ENCODE results near the gene COL25A1. TPM values are rescaled to one million over a fixed set of nuclear protein-coding genes. Genes with fewer than 3 reads are reported as not detected.

Gene COL25A1
- total RNA-seq, 2 experiments from 2014 or later: not detected

DNA sequence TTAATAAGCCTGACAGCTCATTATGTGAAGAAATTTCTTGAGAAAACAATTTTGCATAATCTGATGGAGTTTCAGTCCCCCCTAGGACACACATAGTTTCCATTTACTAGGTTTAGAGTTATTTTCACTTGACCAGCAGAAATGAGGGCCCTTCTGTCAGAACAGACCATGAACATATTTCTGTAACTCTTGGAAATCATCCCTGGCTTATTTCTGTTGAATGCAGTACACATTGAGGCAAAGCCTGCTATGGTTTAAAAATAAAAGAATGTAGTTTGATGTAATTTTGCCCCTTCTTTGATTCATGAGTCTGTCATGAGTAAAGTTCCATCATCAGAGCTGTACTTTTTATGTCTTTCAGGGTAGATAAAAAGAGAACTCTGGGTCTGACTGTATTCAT, 435.0 kb downstream of the COL25A1 start:
- Mint-ChIP-seq H3K27me3 (ENCODE audit: low read depth) (no peaks in the 10 kb centered on the region), H3K4me3 (no peak overlapping the region), H3K36me3 (ENCODE audit: low read depth) (no peaks in the 10 kb centered on the region), H3K4me1 (ENCODE audit: low read depth) (no peaks in the 10 kb centered on the region), H3K27ac (no peak overlapping the region), H3K9me3 (ENCODE audit: insufficient read depth) (no peaks in the 10 kb centered on the region)
- DNase-seq (no peak), ATAC-seq (no peak)
- ChIA-PET CTCF (interaction anchor here (1.2 kb wide), 1 partner anchor 11 kb away, joined by 3 read pairs; no protein-coding TSS in a partner anchor), POLR2A (no interaction called here)

DNA sequence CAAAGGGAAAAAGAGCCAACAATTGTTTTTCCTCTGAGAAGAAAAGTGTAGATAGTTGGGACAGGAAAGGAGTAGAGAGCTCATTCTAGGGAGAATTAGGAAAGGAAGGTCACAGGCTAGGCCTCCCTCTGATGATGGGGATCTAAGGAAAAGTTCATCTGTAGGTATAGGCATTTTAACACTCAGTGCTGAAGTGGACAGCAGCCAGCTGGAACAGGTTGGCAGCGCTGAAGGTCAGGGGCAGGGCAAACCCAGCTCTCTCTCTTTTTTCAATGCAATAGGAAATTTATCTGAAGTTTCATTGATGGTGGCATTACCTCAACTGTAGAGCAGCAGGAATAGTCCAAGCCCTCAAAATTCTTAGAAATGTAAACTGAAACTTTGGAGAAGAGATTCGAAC, 441.1 kb downstream of the COL25A1 start:
- H3K27ac Mint-ChIP-seq: no peak overlapping the region
- ATAC-seq: no peak
- no peaks in the 10 kb centered on the region for H3K27me3 Mint-ChIP-seq (ENCODE audit: low read depth)
- ChIA-PET POLR2A (no interaction called here), CTCF (no interaction called here)
- peaks cover 4% of the 10 kb centered on the region for H3K4me1 Mint-ChIP-seq (ENCODE audit: low read depth)
- H3K4me3 Mint-ChIP-seq: no peak overlapping the region
- no peaks in the 10 kb centered on the region for H3K36me3 Mint-ChIP-seq (ENCODE audit: low read depth)
- no peak for DNase-seq
- no peaks in the 10 kb centered on the region for H3K9me3 Mint-ChIP-seq (ENCODE audit: insufficient read depth)

DNA sequence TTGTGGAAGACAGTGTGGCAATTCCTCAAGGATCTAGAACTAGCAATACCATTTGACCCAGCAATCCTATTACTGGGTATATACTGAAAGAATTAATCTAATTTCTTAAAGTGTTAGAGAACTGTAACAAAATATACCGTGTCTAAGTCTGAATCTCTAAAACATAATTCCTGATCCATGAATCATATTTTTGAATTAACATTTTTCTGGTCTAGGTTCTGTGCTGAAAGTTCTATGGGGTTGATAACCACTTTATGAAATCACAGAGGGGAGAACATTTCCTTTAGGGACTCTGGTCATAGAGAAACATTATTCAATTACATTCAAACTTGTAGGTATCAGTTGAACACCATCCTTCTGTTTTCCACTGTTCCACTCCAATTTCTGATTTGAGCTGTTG, 447.7 kb downstream of the COL25A1 start:
- no peak for ATAC-seq
- no peaks in the 10 kb centered on the region for H3K9me3 Mint-ChIP-seq (ENCODE audit: insufficient read depth)
- peaks cover 2% of the 10 kb centered on the region for H3K36me3 Mint-ChIP-seq (ENCODE audit: low read depth)
- no peak overlapping the region for H3K27ac Mint-ChIP-seq
- no peak overlapping the region for H3K4me3 Mint-ChIP-seq
- CTCF ChIA-PET: no interaction called here
- no peaks in the 10 kb centered on the region for H3K27me3 Mint-ChIP-seq (ENCODE audit: low read depth)
- DNase-seq: no peak
- POLR2A ChIA-PET: no interaction called here
- H3K4me1 Mint-ChIP-seq (ENCODE audit: low read depth): peaks cover 32% of the 10 kb centered on the region

DNA sequence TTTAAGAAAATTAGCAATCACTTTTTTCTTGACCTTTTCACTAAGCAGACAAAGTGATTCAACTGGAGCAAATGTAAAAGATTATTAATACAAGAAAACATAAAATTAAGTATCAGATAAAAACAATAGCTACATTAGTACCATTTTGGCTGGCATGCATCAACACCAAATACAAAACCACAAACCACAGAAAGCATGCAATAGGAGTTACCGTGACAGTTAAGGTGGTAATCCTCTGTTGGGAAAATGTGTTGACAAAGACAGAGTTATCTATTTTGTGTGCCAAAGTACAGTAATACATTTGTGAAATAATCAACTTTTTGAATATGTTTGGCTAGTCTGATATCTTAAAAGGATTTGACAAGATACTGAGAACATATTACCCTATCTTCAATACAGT, 449.8 kb downstream of the COL25A1 start:
- peaks cover 2% of the 10 kb centered on the region for H3K36me3 Mint-ChIP-seq (ENCODE audit: low read depth)
- H3K4me1 Mint-ChIP-seq (ENCODE audit: low read depth): peaks cover 36% of the 10 kb centered on the region
- no peaks in the 10 kb centered on the region for H3K9me3 Mint-ChIP-seq (ENCODE audit: insufficient read depth)
- H3K27me3 Mint-ChIP-seq (ENCODE audit: low read depth): no peaks in the 10 kb centered on the region
- no peak for DNase-seq
- ATAC-seq: no peak
- no peak overlapping the region for H3K4me3 Mint-ChIP-seq
- CTCF ChIA-PET: no interaction called here
- no peak overlapping the region for H3K27ac Mint-ChIP-seq
- POLR2A ChIA-PET: no interaction called here

DNA sequence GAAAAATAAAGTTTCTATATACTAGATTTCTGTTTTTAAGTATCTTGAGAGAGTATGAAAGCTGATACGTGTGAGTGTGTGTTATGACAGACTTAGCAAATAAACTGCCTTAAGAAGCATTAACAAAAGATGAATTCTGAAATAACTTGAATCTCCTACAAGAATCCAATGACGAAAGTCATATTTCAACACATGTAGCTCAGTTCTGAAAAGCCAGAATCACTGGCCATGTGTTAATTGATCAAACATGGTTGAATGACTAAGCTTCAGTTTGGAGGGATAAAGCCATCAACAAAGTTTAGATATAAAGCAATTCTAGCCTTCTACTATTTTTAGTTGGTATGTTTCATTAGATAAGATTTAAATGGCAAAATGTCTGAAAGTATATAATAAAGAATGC, 451.1 kb downstream of the COL25A1 start:
- no peaks in the 10 kb centered on the region for H3K27me3 Mint-ChIP-seq (ENCODE audit: low read depth)
- no peak overlapping the region for H3K27ac Mint-ChIP-seq
- POLR2A ChIA-PET: no interaction called here

DNA sequence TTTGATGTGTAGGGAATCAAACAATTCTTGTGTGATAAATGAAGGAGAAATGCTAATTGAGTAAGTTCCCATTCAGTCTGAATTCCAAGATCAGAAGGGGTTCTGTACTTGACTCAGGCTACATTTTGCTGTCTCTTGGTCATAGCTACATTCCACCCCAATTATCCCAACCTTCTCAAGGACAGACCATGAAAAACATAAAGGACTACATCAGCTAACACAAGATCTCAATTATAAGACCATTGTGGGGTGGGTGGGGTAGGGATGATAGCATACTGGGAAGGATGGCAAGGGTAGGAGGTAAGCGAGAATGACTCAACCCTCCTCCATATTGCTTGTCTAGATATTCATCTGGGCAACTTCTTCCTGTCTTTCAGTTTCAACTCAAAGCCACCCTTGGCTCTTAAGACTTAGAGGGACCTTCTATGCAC, 452.2 kb downstream of the COL25A1 start:
- H3K9me3 Mint-ChIP-seq (ENCODE audit: insufficient read depth): no peaks in the 10 kb centered on the region
- H3K4me1 Mint-ChIP-seq (ENCODE audit: low read depth): peaks cover 36% of the 10 kb centered on the region
- CTCF ChIA-PET: interaction anchor here (1.1 kb wide), 1 partner anchor 555 kb away, joined by 3 read pairs; no protein-coding TSS in a partner anchor
- H3K27ac Mint-ChIP-seq: peak overlapping the region; percentile 45
- no peak overlapping the region for H3K4me3 Mint-ChIP-seq
- DNase-seq (no peak), ATAC-seq (peak; percentile 42)
- peaks cover 2% of the 10 kb centered on the region for H3K36me3 Mint-ChIP-seq (ENCODE audit: low read depth)
- POLR2A ChIA-PET: no interaction called here
- no peaks in the 10 kb centered on the region for H3K27me3 Mint-ChIP-seq (ENCODE audit: low read depth)

More for the DNA sequence above, 451.1 kb downstream of the COL25A1 start:
- Mint-ChIP-seq H3K36me3 (ENCODE audit: low read depth) (peaks cover 2% of the 10 kb centered on the region), H3K9me3 (ENCODE audit: insufficient read depth) (no peaks in the 10 kb centered on the region), H3K4me3 (no peak overlapping the region), H3K4me1 (ENCODE audit: low read depth) (peaks cover 36% of the 10 kb centered on the region)
- DNase-seq: no peak
- no peak for ATAC-seq
- CTCF ChIA-PET: no interaction called here

DNA sequence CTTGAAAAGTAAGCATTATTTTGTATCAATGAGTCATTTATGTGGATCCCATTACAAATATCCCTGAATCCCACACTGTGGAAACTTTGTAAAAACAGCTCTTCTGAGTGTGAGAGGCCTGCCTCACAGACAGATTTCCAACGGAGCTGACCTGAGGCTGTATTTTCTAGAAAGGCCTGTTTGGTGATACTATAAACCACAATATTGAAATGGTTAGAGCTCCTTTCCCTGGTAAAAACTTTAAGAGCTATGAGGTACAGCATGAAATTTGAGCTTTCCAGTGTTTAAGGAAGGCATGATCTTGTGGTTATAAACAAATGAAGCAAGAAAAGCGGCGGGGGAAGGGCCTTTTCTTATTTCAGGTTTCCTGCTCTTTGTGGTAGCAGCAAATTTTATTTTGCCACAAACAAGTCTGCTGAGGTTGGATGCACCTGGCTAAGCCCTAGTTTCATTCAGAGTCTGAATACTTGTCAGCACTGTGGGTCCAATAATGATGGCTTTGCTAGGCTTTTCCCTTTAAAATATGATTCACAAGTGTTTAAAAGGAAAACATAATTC, 452.8 kb downstream of the COL25A1 start:
- POLR2A ChIA-PET: no interaction called here
- H3K4me3 Mint-ChIP-seq: peak overlapping the region; percentile 5
- DNase-seq (peak; percentile 41), ATAC-seq (peak; percentile 57)
- peak overlapping the region; percentile 45 for H3K27ac Mint-ChIP-seq
- peaks cover 3% of the 10 kb centered on the region for H3K27me3 Mint-ChIP-seq (ENCODE audit: low read depth)
- no peaks in the 10 kb centered on the region for H3K9me3 Mint-ChIP-seq (ENCODE audit: insufficient read depth)
- peaks cover 2% of the 10 kb centered on the region for H3K36me3 Mint-ChIP-seq (ENCODE audit: low read depth)
- peaks cover 36% of the 10 kb centered on the region for H3K4me1 Mint-ChIP-seq (ENCODE audit: low read depth)
- CTCF ChIA-PET: interaction anchor here (1.1 kb wide), 1 partner anchor 556 kb away, joined by 3 read pairs; no protein-coding TSS in a partner anchor

DNA sequence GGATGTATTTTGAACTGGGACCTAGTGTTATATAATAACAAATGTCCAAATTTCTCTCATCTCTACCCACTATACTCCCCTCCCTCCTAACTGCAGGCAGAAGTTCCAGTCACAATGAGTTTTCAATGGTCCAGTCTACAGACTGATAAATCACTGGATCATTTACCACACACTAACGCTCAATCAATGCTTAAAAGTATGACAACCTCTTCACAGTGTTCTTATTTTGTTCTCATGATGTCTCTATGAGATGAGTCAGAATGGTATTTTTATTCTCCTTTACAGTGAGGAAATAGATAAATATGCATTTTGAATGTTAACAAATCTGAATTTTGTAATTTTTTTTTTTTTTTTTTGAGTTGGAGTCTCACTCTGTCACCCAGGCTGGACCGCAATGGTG, 455.9 kb downstream of the COL25A1 start:
- no peak for DNase-seq
- ChIA-PET POLR2A (no interaction called here), CTCF (no interaction called here)
- Mint-ChIP-seq H3K4me3 (no peak overlapping the region), H3K36me3 (ENCODE audit: low read depth) (no peaks in the 10 kb centered on the region), H3K27ac (no peak overlapping the region), H3K9me3 (ENCODE audit: insufficient read depth) (no peaks in the 10 kb centered on the region), H3K27me3 (ENCODE audit: low read depth) (peaks cover 7% of the 10 kb centered on the region), H3K4me1 (ENCODE audit: low read depth) (peaks cover 19% of the 10 kb centered on the region)
- ATAC-seq: no peak

DNA sequence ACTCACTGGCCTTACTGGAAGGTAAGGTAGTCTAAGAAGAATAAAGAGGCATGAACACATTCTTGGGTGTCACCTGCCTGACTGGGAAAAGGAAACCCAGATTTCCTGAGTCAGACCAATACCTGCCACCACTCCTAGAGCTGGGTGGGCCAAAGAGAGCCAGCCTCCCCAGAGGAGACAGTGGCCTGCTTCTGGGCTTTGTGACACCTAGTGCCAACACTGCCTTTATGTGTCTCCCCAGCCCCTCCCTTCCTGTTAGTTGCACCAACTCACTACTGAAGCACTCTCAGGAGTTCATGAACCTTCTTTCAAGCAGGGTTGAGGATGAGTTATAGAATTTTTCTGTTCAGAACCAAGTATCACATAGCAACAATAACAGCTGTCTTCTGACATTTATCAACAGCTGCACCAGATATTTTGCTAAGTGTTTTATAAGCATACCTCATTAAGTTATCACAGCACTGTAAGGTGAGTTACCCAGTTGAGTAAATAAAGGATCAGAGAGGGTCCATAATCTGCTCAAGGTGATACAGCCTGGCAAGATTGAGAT, 462.0 kb downstream of the COL25A1 start:
- no peaks in the 10 kb centered on the region for H3K36me3 Mint-ChIP-seq (ENCODE audit: low read depth)
- peaks cover 7% of the 10 kb centered on the region for H3K27me3 Mint-ChIP-seq (ENCODE audit: low read depth)
- DNase-seq: no peak
- CTCF ChIA-PET: no interaction called here
- POLR2A ChIA-PET: no interaction called here
- no peaks in the 10 kb centered on the region for H3K4me1 Mint-ChIP-seq (ENCODE audit: low read depth)
- H3K27ac Mint-ChIP-seq: no peak overlapping the region
- no peak for ATAC-seq
- no peak overlapping the region for H3K4me3 Mint-ChIP-seq
- H3K9me3 Mint-ChIP-seq (ENCODE audit: insufficient read depth): no peaks in the 10 kb centered on the region

DNA sequence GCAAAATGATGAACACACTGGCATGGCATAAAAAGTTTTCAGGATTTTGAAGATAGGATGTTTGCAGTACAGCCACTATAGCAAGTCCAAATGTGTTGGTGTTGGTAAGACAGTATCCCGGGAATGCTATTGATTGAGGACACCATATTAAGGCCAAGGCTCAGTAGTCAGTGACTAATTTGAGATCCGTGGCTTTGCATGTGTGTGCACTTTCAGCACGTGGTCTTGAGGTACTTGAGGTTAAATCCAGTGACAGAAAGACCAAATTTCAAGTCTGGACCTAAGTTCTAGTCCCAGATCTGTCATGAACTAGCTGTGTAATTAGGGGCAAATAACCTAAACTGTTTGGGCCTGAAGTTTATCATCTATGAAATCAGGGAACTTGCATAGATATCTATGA, 463.1 kb downstream of the COL25A1 start:
- Mint-ChIP-seq H3K9me3 (ENCODE audit: insufficient read depth) (no peaks in the 10 kb centered on the region), H3K4me3 (no peak overlapping the region), H3K36me3 (ENCODE audit: low read depth) (no peaks in the 10 kb centered on the region), H3K4me1 (ENCODE audit: low read depth) (no peaks in the 10 kb centered on the region), H3K27ac (no peak overlapping the region), H3K27me3 (ENCODE audit: low read depth) (peaks cover 6% of the 10 kb centered on the region)
- no peak for DNase-seq
- CTCF ChIA-PET: no interaction called here
- POLR2A ChIA-PET: no interaction called here
- no peak for ATAC-seq

DNA sequence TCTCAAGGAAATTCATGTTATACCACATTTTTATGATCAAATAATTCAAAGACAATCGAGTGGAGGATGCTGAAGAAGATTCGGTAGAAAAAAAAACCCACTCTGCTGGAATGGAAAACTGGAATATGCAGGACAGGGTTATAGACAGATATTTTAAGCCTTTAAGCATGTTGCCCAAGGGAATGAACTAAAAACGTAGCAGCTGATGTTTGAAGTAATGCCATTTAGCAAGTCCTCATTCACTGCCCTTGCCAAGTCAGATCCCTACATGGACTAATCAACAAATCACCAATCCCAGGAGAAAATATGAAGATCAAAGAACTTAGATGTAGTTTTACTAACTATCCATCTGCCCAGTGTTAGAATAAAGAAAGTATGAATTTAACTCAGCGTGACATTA, 464.0 kb downstream of the COL25A1 start:
- H3K36me3 Mint-ChIP-seq (ENCODE audit: low read depth): no peaks in the 10 kb centered on the region
- no peaks in the 10 kb centered on the region for H3K9me3 Mint-ChIP-seq (ENCODE audit: insufficient read depth)
- no peaks in the 10 kb centered on the region for H3K4me1 Mint-ChIP-seq (ENCODE audit: low read depth)
- CTCF ChIA-PET: no interaction called here
- no peak overlapping the region for H3K4me3 Mint-ChIP-seq
- DNase-seq (no peak), ATAC-seq (no peak)
- no peak overlapping the region for H3K27ac Mint-ChIP-seq
- POLR2A ChIA-PET: no interaction called here
- H3K27me3 Mint-ChIP-seq (ENCODE audit: low read depth): peaks cover 8% of the 10 kb centered on the region

DNA sequence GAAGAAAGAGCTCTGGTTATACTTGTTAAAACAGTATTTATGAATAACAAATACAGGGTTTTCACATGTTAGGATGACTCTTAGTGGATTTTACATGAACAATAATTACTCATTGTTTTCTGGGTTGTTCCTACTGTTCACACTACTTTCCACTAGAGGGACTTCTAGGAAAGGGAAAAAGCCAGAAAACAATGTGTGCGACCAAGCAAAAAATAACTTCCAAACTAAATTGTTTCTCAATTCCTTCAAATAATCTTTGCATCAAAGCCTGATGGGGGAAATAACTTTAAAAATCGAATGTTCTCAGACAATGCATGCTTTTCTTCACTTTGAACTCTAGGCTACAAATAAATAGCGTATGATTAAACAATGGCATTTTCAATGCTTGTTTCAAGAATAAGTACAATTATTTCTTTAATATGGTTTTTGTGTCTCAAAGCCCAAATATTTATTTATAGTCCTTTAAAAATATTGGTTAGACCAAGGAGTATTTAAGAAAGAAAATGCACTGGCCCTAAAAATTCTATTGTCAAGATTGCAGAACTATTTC, 467.5 kb downstream of the COL25A1 start:
- H3K4me1 Mint-ChIP-seq (ENCODE audit: low read depth): peaks cover 3% of the 10 kb centered on the region
- H3K4me3 Mint-ChIP-seq: no peak overlapping the region
- no peaks in the 10 kb centered on the region for H3K36me3 Mint-ChIP-seq (ENCODE audit: low read depth)
- peaks cover 13% of the 10 kb centered on the region for H3K27me3 Mint-ChIP-seq (ENCODE audit: low read depth)
- CTCF ChIA-PET: interaction anchor here (0.6 to 2.0 kb wide), 5 partner anchors 10 to 465 kb away, joined by 3 to 6 read pairs (median 3); no protein-coding TSS in a partner anchor
- no peak overlapping the region for H3K27ac Mint-ChIP-seq
- ATAC-seq (no peak), DNase-seq (no peak)
- POLR2A ChIA-PET: no interaction called here
- H3K9me3 Mint-ChIP-seq (ENCODE audit: insufficient read depth): no peaks in the 10 kb centered on the region

All from activated CD8-positive, alpha-beta T cell treated with anti-CD3 and anti-CD28 coated beads, Interleukin-2, amount 10 ng/mL, durations not matched to agents 7 days and 5 days (primary cell).